H9 (cell line): ENCODE data around the gene ATAD1. TPM values are rescaled to one million over a fixed set of nuclear protein-coding genes. Genes with fewer than 3 reads are reported as not detected.

Source experiments
- DNase-seq: peaks from one replicate; pipeline ENCODE4 v3.0.0-alpha.2; 2017
- H2AFZ ChIP-seq: one replicate; pipeline ENCODE4 v1.6.1; 2013; ENCODE audit warnings: mild to moderate bottlenecking, low read length, control low read depth, moderate library complexity
- H2AK5ac ChIP-seq: 2 replicates; pipeline ENCODE4 v1.6.1; 2013; ENCODE audit warnings: low read length, control low read depth, mixed read lengths; ENCODE audit not compliant: insufficient read length
- H2BK120ac ChIP-seq: one replicate; pipeline ENCODE4 v1.6.1; 2013; ENCODE audit warnings: low read depth, mild to moderate bottlenecking, low read length, control low read depth, inconsistent platforms; ENCODE audit not compliant: poor library complexity, severe bottlenecking
- H2BK12ac ChIP-seq: 2 replicates; pipeline ENCODE4 v1.6.1; 2013; ENCODE audit warnings: low read length, control low read depth, mixed read lengths, low read depth; ENCODE audit not compliant: insufficient read length
- H2BK15ac ChIP-seq: 2 replicates; pipeline ENCODE4 v1.6.1; 2013; ENCODE audit warnings: low read depth, low read length, control low read depth
- H2BK20ac ChIP-seq: one replicate; pipeline ENCODE4 v1.6.1; 2013; ENCODE audit warnings: low read depth, mild to moderate bottlenecking, low read length, control low read depth, inconsistent platforms; ENCODE audit not compliant: poor library complexity, severe bottlenecking
- H2BK5ac ChIP-seq: 2 replicates; pipeline ENCODE4 v1.6.1; 2013; ENCODE audit warnings: low read length, control low read depth, mixed read lengths; ENCODE audit not compliant: insufficient read length
- H3K14ac ChIP-seq: 2 replicates; pipeline ENCODE4 v1.6.1; 2013; ENCODE audit warnings: low read length, control low read depth; ENCODE audit not compliant: insufficient read depth
- H3K18ac ChIP-seq: 2 replicates; pipeline ENCODE4 v1.6.1; 2013; ENCODE audit warnings: low read depth, mild to moderate bottlenecking, mixed read lengths, low read length, control low read depth; ENCODE audit not compliant: insufficient read length
- H3K23ac ChIP-seq: 2 replicates; pipeline ENCODE4 v1.6.1; 2013; ENCODE audit warnings: low read length, control low read depth, mixed read lengths, low read depth; ENCODE audit not compliant: insufficient read length
- H3K23me2 ChIP-seq: 2 replicates; pipeline ENCODE4 v1.6.1; 2013; ENCODE audit warnings: low read depth, mild to moderate bottlenecking, mixed read lengths, low read length, control low read depth; ENCODE audit not compliant: insufficient read length, poor library complexity, severe bottlenecking
- H3K27ac ChIP-seq: 2 replicates; pipeline ENCODE4 v1.5.1; 2013; ENCODE audit warnings: low read length, control low read depth, mixed read lengths, low read depth; ENCODE audit not compliant: insufficient read length
- H3K27me3 ChIP-seq: 2 replicates; pipeline ENCODE4 v1.6.1; 2013; ENCODE audit warnings: low read length, control low read depth, inconsistent platforms; ENCODE audit not compliant: insufficient read depth
- H3K4ac ChIP-seq: 2 replicates; pipeline ENCODE4 v1.6.1; 2013; ENCODE audit warnings: low read depth, mild to moderate bottlenecking, control low read depth, inconsistent platforms, low read length, moderate library complexity
- H3K4me1 ChIP-seq: 2 replicates; pipeline ENCODE4 v1.6.1; 2013; ENCODE audit warnings: low read length, control low read depth, inconsistent platforms; ENCODE audit not compliant: insufficient read depth
- H3K4me2 ChIP-seq: 2 replicates; pipeline ENCODE4 v1.6.1; 2013; ENCODE audit warnings: low read length, control low read depth, mixed read lengths; ENCODE audit not compliant: insufficient read length, insufficient read depth
- H3K56ac ChIP-seq: 2 replicates; pipeline ENCODE4 v1.6.1; 2013; ENCODE audit warnings: low read depth, mild to moderate bottlenecking, mixed read lengths, low read length, control low read depth; ENCODE audit not compliant: insufficient read length
- H3K79me1 ChIP-seq: 2 replicates; pipeline ENCODE4 v1.6.1; 2013; ENCODE audit warnings: low read depth, mild to moderate bottlenecking, moderate library complexity, low read length, control low read depth, inconsistent platforms; ENCODE audit not compliant: insufficient read depth, poor library complexity, severe bottlenecking
- H3K79me2 ChIP-seq: 2 replicates; pipeline ENCODE4 v1.6.1; 2013; ENCODE audit warnings: low read length, control low read depth, inconsistent platforms; ENCODE audit not compliant: insufficient read depth
- H3K9ac ChIP-seq: 2 replicates; pipeline ENCODE4 v1.6.1; 2013; ENCODE audit warnings: low read length, control low read depth, mixed read lengths; ENCODE audit not compliant: insufficient read length; ENCODE audit errors: extremely low read depth
- H3K9me3 ChIP-seq: one replicate; pipeline ENCODE4 v1.6.1; 2013; ENCODE audit warnings: low read depth, low read length, inconsistent platforms; ENCODE audit not compliant: control insufficient read depth
- H3T11ph ChIP-seq: one replicate; pipeline ENCODE4 v1.6.1; 2013; ENCODE audit warnings: mild to moderate bottlenecking, low read length, control low read depth, inconsistent platforms
- H4K20me1 ChIP-seq: one replicate; pipeline ENCODE4 v1.6.1; 2013; ENCODE audit not compliant: control insufficient read depth, insufficient read length, insufficient read depth
- H4K5ac ChIP-seq: 2 replicates; pipeline ENCODE4 v1.6.1; 2013; ENCODE audit warnings: low read depth, mild to moderate bottlenecking, mixed read lengths, low read length, control low read depth; ENCODE audit not compliant: insufficient read length
- H4K8ac ChIP-seq: replicated peaks from 2 replicates; pipeline ENCODE4 v1.6.1; 2013; ENCODE audit warnings: low read length, control low read depth, mixed read lengths, low read depth; ENCODE audit not compliant: insufficient read length
- H4K91ac ChIP-seq: 2 replicates; pipeline ENCODE4 v1.6.1; 2013; ENCODE audit warnings: low read depth, mild to moderate bottlenecking, moderate library complexity, mixed read lengths, low read length, control low read depth; ENCODE audit not compliant: insufficient read length
- H3K27ac Mint-ChIP-seq, 3 experiments: 2 replicates in 2 of 3; 3 replicates in 1 of 3; pipeline ENCODE4 v1.8.0; 2020 to 2021; ENCODE audit warnings: mixed read lengths in 3 of 3, mild to moderate bottlenecking in 1 of 3, moderate library complexity in 1 of 3
- H3K27me3 Mint-ChIP-seq: 2 replicates; pipeline ENCODE4 v1.8.0; 2021; ENCODE audit warnings: low read depth, mild to moderate bottlenecking, moderate library complexity, mixed read lengths
- H3K36me3 Mint-ChIP-seq, 3 experiments: 2 replicates in 2 of 3; 3 replicates in 1 of 3; pipeline ENCODE4 v1.8.0; 2020 to 2021; ENCODE audit warnings: low read depth in 3 of 3, mixed read lengths in 3 of 3; ENCODE audit not compliant: insufficient read depth in 1 of 3
- H3K4me1 Mint-ChIP-seq, 2 experiments: 2 replicates each; pipeline ENCODE4 v1.8.0; 2020; ENCODE audit warnings: mixed read lengths in 2 of 2
- H3K4me3 Mint-ChIP-seq, 2 experiments: 2 replicates in 1 of 2; 3 replicates in 1 of 2; pipeline ENCODE4 v1.8.0; 2020 to 2021; ENCODE audit warnings: mild to moderate bottlenecking in 2 of 2, mixed read lengths in 2 of 2, moderate library complexity in 1 of 2
- H3K9me3 Mint-ChIP-seq, 2 experiments: 2 replicates in 1 of 2; 3 replicates in 1 of 2; pipeline ENCODE4 v1.8.0; 2020; ENCODE audit warnings: mild to moderate bottlenecking in 2 of 2, mixed read lengths in 2 of 2, moderate library complexity in 1 of 2
- WGBS: extraction: QIAGEN DNeasy Blood & Tissue Kit; methylation state at CpG from one replicate; pipeline ENCODE4 v1.1.7; 2013; ENCODE audit warnings: missing lambda C conversion rate, low lambda C conversion rate, mixed read lengths; ENCODE audit not compliant: insufficient read length; ENCODE audit errors: extremely low coverage; 5-methylcytosine and 5-hydroxymethylcytosine counted together
- total RNA-seq: library from RNA; stranded (reverse); gene quantifications from 2 replicates; pipeline ENCODE4 v1.2.1, GENCODE V29; 2021
- TF ChIP-seq, protein P1 (sequence below): fragments of 200-600 bp; sonication (generic); conservative IDR thresholded peaks from 3 replicates; pipeline ENCODE4 v1.8.0; 2021; ENCODE audit warnings: antibody characterized with exemption, mild to moderate bottlenecking

The ATAD1 gene
- total RNA-seq, 1 experiment from 2014 or later = 38.7 TPM

DNA sequence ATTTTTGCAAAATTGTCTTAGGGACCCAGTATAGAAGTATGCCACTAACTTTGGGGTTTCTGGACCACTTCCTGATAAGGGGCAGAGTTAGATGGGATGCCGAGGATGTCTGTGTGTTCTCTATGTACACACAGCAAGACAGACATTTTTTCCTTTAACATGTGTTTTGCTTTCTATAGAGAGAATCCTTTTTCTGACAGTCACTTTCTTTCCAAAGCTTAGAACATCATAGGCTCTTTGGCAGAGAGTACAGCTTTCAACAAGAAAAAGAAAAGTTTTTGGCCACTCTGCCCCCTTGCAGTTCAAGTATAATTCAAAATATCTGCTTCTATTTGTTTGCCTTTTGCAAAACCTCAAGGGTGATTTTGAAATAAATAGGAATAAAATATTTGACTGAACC is 114.3 kb downstream of the ATAD1 start:
- Histone ChIP-seq H4K91ac (no peak overlapping the region), H3K4me1 (no peaks in the 10 kb centered on the region), H3K79me1 (no peaks in the 10 kb centered on the region), H4K5ac (no peak overlapping the region), H2BK20ac (no peak overlapping the region), H3K4me2 (no peak overlapping the region), H4K8ac (no peak overlapping the region), H2BK5ac (no peak overlapping the region), H3K9me3 (no peaks in the 10 kb centered on the region), H3K18ac (no peak overlapping the region), H3K4ac (no peak overlapping the region), H3K56ac (no peak overlapping the region), H3K9ac (no peak overlapping the region), H2AK5ac (no peak overlapping the region), H3K23me2 (no peaks in the 10 kb centered on the region), H3K79me2 (no peaks in the 10 kb centered on the region), H3K23ac (no peak overlapping the region), H3K27ac (no peak overlapping the region), H3K14ac (no peak overlapping the region), H3K27me3 (no peaks in the 10 kb centered on the region), H2AFZ (no peak overlapping the region), H2BK12ac (no peak overlapping the region), H4K20me1 (no peaks in the 10 kb centered on the region), H2BK120ac (no peak overlapping the region), H2BK15ac (no peak overlapping the region), H3T11ph (no peak overlapping the region)
- DNase-seq = no peak
- H3K9me3 Mint-ChIP-seq = no peaks in the 10 kb centered on the region
- no peaks in the 10 kb centered on the region for H3K36me3 Mint-ChIP-seq
- no peak overlapping the region for H3K4me3 Mint-ChIP-seq
- no peaks in the 10 kb centered on the region for H3K27me3 Mint-ChIP-seq
- WGBS = no CpG with 5 or more reads among the region's 1 CpG
- H3K27ac Mint-ChIP-seq = no peak overlapping the region
- H3K4me1 Mint-ChIP-seq = no peaks in the 10 kb centered on the region
- TF ChIP-seq, protein P1, sequence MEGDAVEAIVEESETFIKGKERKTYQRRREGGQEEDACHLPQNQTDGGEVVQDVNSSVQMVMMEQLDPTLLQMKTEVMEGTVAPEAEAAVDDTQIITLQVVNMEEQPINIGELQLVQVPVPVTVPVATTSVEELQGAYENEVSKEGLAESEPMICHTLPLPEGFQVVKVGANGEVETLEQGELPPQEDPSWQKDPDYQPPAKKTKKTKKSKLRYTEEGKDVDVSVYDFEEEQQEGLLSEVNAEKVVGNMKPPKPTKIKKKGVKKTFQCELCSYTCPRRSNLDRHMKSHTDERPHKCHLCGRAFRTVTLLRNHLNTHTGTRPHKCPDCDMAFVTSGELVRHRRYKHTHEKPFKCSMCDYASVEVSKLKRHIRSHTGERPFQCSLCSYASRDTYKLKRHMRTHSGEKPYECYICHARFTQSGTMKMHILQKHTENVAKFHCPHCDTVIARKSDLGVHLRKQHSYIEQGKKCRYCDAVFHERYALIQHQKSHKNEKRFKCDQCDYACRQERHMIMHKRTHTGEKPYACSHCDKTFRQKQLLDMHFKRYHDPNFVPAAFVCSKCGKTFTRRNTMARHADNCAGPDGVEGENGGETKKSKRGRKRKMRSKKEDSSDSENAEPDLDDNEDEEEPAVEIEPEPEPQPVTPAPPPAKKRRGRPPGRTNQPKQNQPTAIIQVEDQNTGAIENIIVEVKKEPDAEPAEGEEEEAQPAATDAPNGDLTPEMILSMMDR = no peak
